NOMO-1 treated with dmso at 0.1 percent for 144 hours (cell line): ENCODE measurements around the gene FREM1.

ENCODE experiments used
- DNase-seq: peaks from one replicate; lab custom pipeline; 2025; ENCODE audit not compliant: unreplicated experiment; lab: John Stamatoyannopoulos, UW

FREM1 gene

DNA sequence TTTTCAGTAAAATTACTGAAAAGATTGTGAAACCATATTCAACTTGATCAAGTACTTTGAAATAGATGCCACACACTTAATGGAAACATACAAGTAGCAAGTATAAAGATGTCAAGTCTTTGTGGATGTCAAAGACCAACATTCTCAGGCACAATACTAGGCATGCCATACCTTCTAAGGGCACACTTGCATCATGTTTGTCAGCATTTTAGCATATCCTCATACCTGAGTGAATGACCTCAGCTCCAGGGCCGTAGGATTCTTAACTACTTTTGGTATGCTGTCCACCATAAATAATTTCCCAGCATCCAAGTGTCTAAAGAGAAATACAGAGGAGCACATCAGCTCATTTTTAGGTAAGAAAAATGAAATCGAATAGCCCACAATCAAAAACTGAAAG, 86.4 kb downstream of the FREM1 start:
- no peak for DNase-seq

DNA sequence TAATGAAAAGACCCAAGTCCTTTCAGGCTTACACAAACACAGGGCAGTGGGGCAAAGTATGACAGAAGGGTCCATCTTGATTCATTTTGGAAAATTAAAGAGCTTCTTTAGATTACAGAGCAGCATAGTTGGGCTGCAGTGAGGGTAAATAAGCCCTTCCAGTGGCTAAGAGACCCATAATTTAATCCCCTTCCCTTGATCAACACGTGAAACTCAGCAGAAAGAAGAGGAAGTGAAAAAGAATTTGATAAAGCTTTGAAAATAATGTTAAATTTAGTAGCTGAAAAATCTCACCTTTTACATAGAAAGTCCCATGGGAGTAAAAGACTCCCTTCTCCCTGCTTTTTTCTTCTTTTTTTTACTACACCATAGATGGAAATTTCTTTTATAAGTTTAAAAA, 87.6 kb downstream of the FREM1 start:
- no peak for DNase-seq

DNA sequence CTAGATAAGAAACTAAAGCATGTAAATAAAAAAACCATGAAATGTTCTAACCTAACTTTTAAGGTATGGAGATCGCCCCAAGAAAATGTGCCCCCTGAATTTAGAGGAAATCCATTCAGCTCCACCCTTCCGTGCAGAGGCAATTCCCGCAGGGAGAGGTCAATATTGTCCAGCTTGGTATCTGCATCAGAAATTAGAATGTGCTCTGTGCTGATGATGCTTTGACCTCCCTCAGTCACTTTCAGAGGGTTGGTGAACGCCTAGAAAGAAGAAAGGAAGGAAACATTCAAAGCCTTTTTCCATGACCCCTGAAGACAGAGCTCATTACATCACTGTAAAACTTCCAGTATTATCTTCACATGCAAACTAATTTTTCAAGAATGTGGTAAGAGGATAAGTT, 91.0 kb downstream of the FREM1 start:
- DNase-seq, result no peak

DNA sequence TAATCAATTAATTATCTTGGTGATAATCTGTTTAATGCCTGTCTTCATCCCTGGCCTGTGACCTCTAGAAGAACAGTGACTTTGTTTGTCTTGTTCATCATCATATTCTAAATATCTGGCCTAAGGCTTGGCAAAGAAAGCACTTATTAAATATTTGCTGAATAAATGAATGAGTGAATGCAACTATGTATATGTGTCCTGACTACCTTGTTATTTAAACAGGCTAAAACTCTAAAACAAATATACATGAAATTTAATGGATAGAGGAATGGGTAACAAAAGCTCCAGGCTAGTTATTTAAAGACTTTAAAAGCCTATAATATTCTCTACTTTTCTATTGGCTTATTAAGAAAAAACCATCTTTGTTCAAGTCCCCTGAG, 96.0 kb downstream of the FREM1 start:
- DNase-seq, result no peak

DNA sequence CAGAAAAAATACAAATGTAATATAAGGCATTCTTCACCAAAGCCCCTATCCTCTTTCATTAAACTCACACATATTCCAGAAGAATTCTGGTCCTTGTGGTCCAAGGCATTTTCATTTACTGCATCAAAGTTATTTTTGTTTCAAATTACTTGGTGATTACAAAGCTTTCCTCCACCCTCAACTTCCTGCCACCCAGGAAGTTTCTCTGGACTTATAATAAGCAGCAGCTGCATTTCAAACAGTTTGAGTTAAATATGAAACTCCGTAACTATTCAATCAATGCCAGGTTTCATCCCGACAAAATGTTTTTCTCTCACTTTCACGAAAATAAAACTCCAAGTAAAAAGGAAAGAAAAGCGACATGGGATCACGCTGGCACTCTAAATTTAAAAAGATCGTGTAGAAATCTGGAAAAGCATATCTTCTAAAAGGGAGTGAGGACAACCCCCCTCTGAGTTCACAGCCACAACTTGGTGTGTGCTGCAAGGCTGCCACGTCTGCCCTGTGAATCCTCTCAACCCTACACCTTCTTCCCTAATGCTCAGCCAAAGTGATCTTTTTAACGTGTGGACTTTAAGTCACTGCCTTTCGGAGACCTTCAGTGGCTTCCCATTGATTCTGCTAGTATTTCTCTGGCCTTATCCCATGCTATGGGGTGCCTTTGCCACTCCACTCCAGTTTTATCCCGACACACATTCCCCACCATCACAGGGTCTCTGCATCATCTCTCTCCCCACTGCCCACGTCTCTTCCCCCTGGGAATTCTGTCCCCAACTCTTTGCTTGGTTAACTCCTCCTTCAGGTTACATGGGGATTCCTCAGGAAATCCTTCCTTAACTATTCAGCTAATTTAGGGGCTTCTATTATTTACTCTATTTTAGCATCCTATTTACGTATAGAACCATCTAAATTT, 96.6 kb downstream of the FREM1 start:
- no peak for DNase-seq

DNA sequence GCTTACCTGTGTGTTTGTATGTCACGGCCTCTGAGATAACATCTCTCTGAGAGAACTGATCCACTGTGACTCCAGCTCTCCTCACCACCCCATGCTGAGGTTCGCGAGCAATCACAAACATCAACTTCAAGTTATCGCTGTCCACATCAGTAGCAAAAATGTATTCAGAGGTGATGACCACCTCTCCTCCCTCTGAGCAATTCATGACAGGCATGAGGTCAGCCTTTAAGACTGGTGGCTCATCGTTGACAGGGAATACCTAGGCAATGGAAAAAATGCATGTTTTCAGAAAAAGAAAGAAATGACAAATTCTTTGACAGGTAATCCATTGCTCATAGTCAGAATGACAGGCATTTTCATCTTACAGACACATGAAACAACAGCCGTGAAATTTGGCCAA, 97.4 kb downstream of the FREM1 start:
- no peak for DNase-seq

DNA sequence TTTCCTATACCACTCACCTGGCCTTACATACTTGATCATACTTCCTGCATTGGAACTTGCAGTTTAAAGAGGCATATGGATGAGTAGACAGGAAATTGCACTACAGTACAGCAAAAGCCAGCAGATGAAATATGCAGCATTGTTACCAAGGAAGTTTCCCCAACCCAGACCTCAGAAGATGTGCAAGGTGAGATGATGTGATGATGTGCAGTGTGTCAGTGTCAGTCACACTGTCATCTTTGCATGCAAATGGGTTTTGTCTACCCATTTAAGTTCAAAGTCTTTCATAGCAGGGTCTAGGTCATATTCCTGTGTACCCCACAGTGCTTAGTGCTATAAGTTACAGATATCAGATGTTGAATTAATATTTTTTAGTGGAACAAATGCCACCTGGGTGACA, 98.4 kb downstream of the FREM1 start:
- DNase-seq, result no peak

DNA sequence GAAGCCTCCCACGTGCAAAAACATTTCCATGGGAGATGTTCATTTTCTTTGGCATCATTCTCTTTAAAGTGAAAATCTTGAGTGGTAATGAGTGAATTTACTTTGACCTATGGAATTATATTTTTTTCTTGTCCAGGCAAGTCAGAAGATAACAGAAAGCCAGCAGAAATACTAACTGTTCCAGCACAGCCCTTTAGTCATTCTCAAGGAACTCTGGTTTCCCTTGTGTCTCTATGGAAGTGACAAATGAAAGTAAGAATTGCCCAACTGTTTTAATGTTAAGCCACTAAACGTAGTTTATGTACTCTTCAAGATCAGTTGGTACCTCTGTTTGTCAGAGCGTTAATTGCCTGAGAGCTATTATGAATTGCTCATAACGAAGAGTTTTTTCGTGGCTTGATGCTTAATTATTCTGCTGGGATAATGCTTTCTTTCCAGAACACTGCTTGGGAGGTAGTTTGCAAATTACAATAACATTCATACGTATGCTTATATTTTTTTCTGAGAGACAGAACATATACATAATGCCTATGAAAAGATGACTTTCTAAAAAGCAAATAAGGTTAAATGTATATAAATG, 103.2 kb downstream of the FREM1 start:
- DNase-seq, result no peak

DNA sequence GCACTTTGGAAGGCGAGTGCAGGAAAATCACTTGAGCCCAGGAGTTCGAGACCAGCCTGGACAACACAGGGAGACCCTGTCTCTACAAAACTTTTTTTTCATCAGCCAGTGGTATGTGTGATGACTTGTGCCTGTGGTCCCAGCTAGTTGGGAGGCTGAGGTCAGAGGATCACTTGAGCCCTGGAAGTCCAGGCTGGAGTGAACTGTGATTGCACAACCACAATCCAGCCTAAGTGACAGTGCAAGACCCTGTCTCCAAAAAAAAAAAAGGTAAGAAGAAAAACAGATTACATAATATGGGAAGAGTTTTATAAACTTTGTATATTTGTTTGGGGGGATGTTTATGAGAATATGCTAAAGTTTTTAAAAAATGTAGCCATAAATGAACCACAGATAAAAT, 111.2 kb downstream of the FREM1 start:
- DNase-seq, result no peak

DNA sequence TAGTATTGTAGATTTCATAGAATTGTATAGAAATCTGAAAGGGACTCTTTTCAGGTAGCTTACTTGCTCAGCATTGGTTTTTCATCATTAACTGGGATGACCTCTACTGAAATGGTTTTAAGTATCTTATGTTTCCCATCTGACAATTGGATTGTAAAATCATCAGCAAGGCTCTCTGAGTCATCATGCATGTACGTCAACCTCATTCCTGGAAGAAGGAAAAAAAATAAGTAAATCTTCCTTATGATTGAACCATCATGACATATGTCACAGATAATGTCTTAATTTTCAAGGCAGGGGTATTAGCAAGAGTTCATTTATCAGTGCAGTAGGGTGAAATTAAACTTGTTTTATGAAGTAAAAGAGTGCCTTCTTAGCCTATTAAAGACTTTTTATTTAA, 112.8 kb downstream of the FREM1 start:
- no peak for DNase-seq

DNA sequence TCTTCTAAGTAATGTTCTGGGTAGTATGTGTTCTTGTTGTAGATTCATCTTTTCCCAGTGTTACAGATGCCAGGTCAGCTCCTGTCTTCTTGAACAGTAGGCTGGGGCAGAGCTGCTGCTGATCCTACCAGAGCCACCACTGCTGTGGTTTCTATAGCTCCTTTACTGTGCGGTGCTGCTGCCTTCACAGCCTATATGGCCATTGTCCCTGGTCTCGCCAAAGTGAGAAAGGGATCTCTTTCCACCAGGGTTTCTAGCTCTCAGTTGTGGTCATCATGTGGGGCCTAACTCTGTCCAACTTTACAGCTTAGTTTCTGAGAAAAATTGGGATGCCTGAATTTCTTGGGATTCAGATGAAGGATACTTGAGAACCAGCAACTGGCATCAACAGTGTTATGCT, 116.8 kb downstream of the FREM1 start:
- DNase-seq, result no peak

DNA sequence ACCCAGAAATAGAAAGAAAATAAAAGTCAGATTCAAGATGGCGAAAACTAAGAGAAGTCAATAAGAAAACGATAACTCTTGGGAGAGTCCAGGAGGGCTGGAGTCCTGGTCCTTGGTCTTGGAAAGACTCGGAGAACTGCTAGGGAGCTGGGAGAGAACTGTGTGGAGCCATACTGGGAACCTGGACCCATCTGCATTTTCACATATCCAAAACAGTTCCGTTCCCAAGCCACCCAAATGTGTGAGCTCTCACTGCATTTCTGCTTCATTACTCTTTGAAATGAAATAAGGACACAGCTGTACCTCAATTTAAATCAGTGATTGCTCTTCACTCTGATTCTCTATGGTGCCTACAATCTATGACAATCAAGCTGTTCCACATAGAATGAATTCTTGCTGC, 119.6 kb downstream of the FREM1 start:
- DNase-seq, result no peak

DNA sequence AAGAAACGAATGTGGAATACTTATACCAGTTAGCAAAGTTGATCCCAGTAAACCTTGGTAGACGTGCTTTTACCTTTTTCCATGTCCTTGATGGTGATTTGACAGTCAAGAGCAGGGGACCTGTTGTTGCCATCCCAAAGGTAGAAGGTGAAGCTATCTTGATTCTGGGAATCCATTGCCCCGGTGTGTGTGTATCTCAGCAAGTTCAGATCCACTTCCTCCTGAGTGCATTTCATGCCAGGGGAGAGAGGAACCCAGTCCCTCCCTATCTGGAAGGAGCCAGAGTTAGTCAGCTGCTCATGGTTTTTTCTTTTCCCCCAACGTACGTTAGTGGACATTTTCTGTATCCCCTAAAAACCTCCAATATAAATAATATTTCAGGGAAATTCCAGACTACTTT, 121.4 kb downstream of the FREM1 start:
- no peak for DNase-seq

DNA sequence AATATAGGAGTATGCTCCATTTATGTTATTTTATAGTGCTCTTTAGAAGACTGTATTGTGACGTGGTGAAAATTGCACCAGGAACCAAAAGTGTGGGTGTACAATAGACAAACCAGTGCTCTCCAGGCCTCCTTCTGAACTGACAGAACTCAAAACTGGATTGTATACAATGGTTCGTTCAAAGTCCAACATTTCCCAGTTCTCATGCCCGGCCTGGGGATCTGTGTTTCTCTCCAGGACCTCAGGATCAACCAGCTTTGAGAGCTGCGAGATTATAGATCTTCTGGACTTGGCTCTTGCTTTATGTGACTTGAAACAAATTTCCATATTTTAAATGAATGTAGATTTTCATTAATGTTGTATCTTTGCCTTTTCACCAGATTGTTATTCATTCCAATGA, 126.9 kb downstream of the FREM1 start:
- DNase-seq, result no peak

DNA sequence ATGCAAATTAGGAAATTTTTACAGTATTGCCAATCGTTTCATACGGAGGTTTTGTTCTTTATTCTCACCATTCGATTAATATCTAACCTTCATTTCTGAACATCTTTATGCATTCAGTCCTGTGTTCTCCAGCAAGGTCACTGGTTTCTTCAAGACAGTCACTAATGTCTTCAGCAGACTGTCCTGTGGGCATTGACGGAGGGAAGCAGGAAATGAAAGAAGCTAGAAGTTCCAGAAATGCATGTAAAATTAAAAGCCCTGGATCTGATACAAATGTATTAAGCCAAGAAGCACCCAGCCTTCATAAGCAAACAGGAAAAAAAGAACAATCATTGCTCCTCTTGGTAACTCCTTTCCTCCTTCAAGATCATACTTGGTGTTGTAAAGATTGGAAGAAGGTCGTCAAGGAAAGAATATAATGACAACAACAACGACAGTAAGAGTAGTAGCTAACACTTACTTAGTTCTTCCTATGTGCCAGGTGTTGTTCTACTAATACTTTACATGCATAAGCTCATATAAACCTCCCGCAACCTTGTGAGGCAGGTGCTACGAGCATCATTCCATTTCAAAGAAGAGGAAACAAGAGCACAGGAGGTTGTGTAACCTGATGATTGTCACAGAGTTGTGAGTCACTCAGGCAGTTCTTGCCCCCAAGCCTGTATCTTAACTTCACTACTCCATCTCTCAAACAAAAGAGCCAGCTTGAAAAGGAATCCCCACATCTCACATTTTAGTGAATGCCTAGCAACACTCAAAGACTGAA, 127.8 kb downstream of the FREM1 start:
- DNase-seq, result no peak

DNA sequence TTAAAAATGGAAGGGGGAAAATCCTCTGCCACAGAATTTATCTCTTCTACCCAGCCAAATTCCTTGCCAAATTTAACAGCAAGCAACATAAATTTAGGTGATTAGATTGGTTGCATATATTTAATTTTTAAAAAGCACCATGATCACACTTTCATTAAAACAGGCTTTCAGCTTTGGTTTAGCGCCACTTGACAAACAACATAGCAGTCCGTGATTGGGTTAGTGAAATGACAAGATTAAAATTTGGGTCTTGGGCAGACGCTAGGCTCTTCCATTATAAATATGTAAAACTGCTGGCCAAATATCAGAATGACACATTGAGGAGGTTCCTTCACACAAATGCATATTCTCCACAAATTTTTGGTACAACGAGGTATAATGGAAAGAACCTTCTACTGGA, 129.5 kb downstream of the FREM1 start:
- no peak for DNase-seq

DNA sequence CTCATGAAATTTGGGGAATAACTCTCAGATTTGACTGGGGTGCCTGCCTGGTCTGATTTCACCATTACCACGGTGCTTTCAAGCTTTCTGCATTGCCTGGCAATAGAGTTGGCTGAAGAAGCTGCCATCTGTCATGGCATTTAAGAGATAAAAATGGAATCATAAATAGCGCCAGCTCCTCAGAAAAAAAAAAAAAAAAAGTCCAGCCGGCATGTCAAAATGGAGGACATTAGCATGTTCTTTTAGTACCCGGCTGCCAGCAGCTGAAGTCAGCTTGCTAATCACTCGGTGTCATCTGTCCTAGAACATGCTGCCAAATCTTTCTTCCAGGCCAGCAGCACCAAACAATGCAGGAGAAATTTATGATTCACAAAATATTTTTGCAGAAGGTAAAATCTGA, 130.0 kb downstream of the FREM1 start:
- DNase-seq, result no peak

DNA sequence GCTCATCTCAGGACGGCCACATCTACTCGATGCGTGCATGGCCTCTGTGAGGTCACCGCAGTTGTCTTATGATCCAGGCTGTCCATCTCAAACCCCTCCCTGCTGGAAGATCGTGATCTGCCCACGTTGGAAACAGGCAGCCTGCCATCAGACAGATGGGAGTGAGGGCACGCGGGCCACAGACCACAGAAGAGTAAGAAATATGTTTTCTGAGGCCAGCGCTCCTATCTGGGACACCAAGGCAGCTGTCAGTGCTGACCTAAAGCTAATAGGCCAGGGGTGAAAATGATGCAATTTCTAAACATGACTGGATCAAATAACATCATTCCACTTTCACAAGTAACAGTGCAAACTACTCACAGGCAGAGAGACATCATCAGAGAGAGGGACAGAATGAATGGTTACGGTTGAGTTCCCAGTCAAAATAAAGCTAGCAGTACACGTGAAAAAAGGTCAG, 130.6 kb downstream of the FREM1 start:
- no peak for DNase-seq

DNA sequence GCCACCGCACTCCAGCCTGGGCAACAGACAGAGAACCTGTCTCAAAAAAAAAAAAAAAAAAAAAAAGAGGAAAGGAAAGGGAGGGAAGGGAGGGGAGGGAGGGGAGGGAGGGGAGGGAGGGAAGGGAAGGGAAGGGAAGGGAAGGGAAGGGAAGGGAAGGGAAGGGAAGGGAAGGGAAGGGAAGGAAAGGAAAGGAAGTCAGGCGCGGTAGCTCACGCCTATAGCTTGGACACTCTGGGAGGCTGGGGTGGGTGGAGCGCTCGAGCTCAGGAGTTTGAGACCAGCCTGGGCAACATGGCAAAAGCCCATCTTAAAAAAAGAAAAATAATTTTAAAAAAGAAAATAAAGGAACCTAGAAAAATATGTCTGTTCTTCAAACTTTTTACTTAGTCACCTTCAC, 131.7 kb downstream of the FREM1 start:
- no peak for DNase-seq

DNA sequence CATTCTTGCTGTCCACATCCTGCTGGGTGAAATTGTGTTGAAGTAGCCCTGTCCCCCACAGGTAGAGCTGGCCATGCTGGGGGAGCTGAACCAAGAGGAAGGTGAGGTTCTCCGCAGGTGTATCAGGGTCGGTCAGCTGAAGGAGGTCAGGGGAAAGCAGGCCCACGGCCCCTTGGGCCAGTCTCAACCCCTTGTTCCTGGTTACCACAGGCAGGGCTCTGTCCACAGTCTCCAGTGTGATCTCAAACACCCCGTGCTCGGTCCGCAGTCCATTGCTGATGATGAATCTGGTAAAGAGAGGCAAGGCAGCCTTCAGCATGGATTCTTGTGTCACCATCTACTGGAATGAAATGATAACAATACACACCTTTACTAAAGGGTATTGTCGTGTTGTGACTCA, 134.3 kb downstream of the FREM1 start:
- no peak for DNase-seq

DNA sequence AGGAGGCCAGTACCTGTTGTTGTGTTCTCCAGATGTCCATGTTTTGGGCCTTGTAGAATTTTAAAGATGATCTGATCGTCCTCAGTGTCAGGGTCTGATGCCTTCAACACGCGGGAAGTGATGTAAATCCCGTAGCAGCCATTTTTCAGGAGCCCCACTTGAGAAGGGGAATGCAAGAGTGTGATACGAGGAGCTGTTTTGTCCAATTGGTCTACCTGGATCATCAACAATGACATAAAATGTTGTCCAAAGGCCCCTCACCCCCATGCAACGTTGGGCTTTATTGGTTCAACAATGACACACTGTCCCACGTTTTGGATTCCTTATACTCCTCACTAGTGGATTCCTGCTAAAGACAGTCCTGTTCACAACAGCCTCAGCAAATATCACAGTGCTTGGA, 139.6 kb downstream of the FREM1 start:
- no peak for DNase-seq

DNA sequence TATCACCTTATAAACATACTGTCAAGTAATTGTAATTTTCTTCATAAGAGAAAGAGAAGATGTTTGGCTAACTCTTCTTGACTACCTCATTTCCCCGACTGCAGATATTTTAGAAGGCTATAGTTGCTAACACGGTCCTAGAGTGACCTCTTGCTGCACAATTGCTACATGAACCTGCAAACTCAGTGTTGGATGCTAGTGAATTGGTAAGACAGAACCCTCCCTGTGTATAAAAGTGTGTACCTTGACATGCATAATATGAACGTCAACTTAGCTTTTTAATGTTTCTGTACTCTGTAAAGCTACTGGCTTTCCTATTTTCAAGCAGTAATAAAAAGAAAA, 141.0 kb downstream of the FREM1 start:
- DNase-seq, result no peak
